Natural killer cell (primary cell): ENCODE data around the gene ADCY5. TPM values are rescaled to one million over a fixed set of nuclear protein-coding genes. Genes with fewer than 3 reads are reported as not detected.

Experiments
- ATAC-seq, 3 donors: fragments of 150-1000 bp in 2 of 3; fragments of 200-7000 bp in 1 of 3; cut with Tn5 transposase; 1 replicate in 1 of 3; 2 replicates in 2 of 3; pipeline ENCODE4 v1.10.0; 2021; ENCODE audit warnings: mild to moderate bottlenecking in 2 of 3, moderate library complexity in 2 of 3
- DNase-seq, 2 donors: peaks; one replicate each; pipeline versions ENCODE4 v3.0.0 to v3.0.0-alpha.2; 2013 to 2021; ENCODE audit warnings: mixed read lengths in 1 of 2
- H3K27ac ChIP-seq: one replicate; pipeline ENCODE4 v1.5.1; 2013; ENCODE audit warnings: mild to moderate bottlenecking, low read length
- H3K27me3 ChIP-seq: one replicate; pipeline ENCODE4 v1.6.1; 2013; ENCODE audit warnings: low read length; ENCODE audit not compliant: control insufficient read depth, insufficient read depth
- H3K36me3 ChIP-seq: one replicate; pipeline ENCODE4 v1.6.1; 2013; ENCODE audit warnings: low read length; ENCODE audit not compliant: control insufficient read depth, insufficient read depth
- H3K4me1 ChIP-seq: one replicate; pipeline ENCODE4 v1.6.1; 2013; ENCODE audit warnings: low read length; ENCODE audit not compliant: control insufficient read depth, insufficient read depth
- H3K4me3 ChIP-seq: one replicate; pipeline ENCODE4 v1.5.1; 2013; ENCODE audit warnings: low read length
- H3K9me3 ChIP-seq: one replicate; pipeline ENCODE4 v1.6.1; 2013; ENCODE audit warnings: low read length; ENCODE audit not compliant: control insufficient read depth, insufficient read depth
- H3K27ac Mint-ChIP-seq, 2 donors: one replicate each; pipeline ENCODE4 v1.8.0; 2022; ENCODE audit warnings: mild to moderate bottlenecking in 2 of 2, mixed read lengths in 2 of 2, moderate library complexity in 1 of 2
- H3K27me3 Mint-ChIP-seq, 2 donors: one replicate each; pipeline ENCODE4 v1.8.0; 2022; ENCODE audit warnings: low read depth in 2 of 2, mixed read lengths in 2 of 2
- H3K36me3 Mint-ChIP-seq: one replicate; pipeline ENCODE4 v1.8.0; 2022; ENCODE audit warnings: mixed read lengths
- H3K4me1 Mint-ChIP-seq, 2 donors: one replicate each; pipeline ENCODE4 v1.8.0; 2022; ENCODE audit warnings: mixed read lengths in 2 of 2
- H3K4me3 Mint-ChIP-seq: one replicate; pipeline ENCODE4 v1.8.0; 2022; ENCODE audit warnings: mild to moderate bottlenecking, moderate library complexity, mixed read lengths
- H3K9me3 Mint-ChIP-seq, 2 donors: one replicate each; pipeline ENCODE4 v1.8.0; 2022; ENCODE audit warnings: mixed read lengths in 2 of 2
- WGBS: methylation state at CpG from one replicate; pipeline ENCODE4 v1.1.7; 2013; ENCODE audit warnings: missing lambda C conversion rate; ENCODE audit not compliant: insufficient coverage; 5-methylcytosine and 5-hydroxymethylcytosine counted together
- intact Hi-C: fragments of 100-400 bp; cut with micrococcal nuclease; formaldehyde crosslinking; loops from one replicate; pipeline ENCODE4 v1.14.2; 2022
- total RNA-seq, 4 donors: library from RNA; stranded (reverse); fragments of 120-200 nt in 1 of 4; gene quantifications; one replicate each; pipeline versions ENCODE4 v1.2.3 to v1.2.4, GENCODE V29; 2013 to 2022
- TF ChIP-seq, protein P1 (sequence below): fragments of 200-600 bp; IDR thresholded peaks from one replicate; pipeline ENCODE4 v1.8.0; 2022; ENCODE audit warnings: antibody characterized with exemption

ADCY5 gene
- total RNA-seq, 3 donors from 2014 or later (not counting 1 experiment from before 2014, with no cell fraction given), result not detected

DNA sequence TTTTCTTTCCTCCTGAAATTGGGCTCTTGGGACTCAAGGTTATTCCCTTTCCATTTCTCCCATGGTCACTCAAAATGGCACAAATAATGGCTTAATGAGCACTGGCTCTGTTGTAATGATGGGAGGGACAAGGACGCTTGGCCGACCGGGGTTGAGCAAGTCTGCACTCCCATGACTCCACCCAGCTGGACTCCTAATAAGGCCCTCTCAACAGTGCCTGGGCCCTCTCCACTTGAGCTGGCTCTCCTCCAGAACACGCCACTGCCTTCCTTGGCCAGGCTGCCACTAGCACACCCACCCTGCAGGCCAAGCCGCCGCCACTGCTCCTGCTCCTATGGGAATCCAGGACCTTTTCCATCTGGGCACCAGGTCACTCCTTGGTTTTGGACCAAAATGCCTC is 42.3 kb downstream of the ADCY5 start:
- H3K27me3 Mint-ChIP-seq, result no peaks in the 10 kb centered on the region
- no peaks in the 10 kb centered on the region for H3K4me1 Mint-ChIP-seq
- Histone ChIP-seq H3K36me3 (no peaks in the 10 kb centered on the region), H3K4me3 (no peak overlapping the region), H3K4me1 (no peaks in the 10 kb centered on the region), H3K9me3 (no peaks in the 10 kb centered on the region), H3K27me3 (no peaks in the 10 kb centered on the region), H3K27ac (no peak overlapping the region)
- TF ChIP-seq, protein P1, sequence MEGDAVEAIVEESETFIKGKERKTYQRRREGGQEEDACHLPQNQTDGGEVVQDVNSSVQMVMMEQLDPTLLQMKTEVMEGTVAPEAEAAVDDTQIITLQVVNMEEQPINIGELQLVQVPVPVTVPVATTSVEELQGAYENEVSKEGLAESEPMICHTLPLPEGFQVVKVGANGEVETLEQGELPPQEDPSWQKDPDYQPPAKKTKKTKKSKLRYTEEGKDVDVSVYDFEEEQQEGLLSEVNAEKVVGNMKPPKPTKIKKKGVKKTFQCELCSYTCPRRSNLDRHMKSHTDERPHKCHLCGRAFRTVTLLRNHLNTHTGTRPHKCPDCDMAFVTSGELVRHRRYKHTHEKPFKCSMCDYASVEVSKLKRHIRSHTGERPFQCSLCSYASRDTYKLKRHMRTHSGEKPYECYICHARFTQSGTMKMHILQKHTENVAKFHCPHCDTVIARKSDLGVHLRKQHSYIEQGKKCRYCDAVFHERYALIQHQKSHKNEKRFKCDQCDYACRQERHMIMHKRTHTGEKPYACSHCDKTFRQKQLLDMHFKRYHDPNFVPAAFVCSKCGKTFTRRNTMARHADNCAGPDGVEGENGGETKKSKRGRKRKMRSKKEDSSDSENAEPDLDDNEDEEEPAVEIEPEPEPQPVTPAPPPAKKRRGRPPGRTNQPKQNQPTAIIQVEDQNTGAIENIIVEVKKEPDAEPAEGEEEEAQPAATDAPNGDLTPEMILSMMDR, result no peak
- H3K4me3 Mint-ChIP-seq, result no peak overlapping the region
- intact Hi-C loops, result no loop called here
- H3K9me3 Mint-ChIP-seq, result no peaks in the 10 kb centered on the region
- WGBS, result 94% methylated on average over 6 of the region's 6 CpGs
- ATAC-seq, result no peak
- H3K36me3 Mint-ChIP-seq, result no peaks in the 10 kb centered on the region
- no peak for DNase-seq
- no peak overlapping the region for H3K27ac Mint-ChIP-seq

DNA sequence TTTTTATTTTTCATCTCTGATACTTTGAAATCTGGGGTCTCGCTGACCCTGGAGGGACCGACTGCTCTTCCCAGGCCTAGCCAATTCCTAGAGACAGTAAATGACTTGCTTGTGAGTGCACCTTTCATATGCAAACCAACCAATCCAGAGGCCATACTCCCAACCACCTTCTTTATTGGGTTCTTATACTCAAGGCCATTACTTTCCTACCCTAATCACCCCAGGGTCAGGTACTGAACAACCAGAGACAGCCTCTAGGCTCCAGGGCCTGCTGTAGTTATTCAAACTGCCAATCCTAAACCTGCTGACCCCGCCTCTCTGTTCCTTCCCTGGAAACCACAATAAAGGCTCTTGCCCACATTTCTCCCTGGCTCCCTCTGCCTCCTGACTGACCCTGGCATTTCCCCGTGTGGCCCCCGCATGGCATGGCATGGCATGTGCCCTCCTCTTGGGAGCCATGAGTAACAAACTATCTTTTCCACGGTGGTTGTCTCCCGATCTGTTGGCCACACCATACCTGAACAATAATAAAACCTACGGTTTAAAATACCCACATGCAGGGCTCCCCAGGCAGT is 42.9 kb downstream of the ADCY5 start:
- Mint-ChIP-seq H3K4me3 (no peak overlapping the region), H3K27me3 (no peaks in the 10 kb centered on the region), H3K36me3 (no peaks in the 10 kb centered on the region), H3K4me1 (no peaks in the 10 kb centered on the region), H3K9me3 (no peaks in the 10 kb centered on the region), H3K27ac (no peak overlapping the region)
- ATAC-seq (no peak), DNase-seq (no peak)
- H3K4me1 ChIP-seq, result no peaks in the 10 kb centered on the region
- intact Hi-C loops, result no loop called here
- no peaks in the 10 kb centered on the region for H3K9me3 ChIP-seq
- H3K27ac ChIP-seq, result no peak overlapping the region
- 91% methylated on average over 6 of the region's 8 CpGs for WGBS
- H3K27me3 ChIP-seq, result no peaks in the 10 kb centered on the region
- no peaks in the 10 kb centered on the region for H3K36me3 ChIP-seq
- no peak overlapping the region for H3K4me3 ChIP-seq
- TF ChIP-seq, protein P1, result no peak

DNA sequence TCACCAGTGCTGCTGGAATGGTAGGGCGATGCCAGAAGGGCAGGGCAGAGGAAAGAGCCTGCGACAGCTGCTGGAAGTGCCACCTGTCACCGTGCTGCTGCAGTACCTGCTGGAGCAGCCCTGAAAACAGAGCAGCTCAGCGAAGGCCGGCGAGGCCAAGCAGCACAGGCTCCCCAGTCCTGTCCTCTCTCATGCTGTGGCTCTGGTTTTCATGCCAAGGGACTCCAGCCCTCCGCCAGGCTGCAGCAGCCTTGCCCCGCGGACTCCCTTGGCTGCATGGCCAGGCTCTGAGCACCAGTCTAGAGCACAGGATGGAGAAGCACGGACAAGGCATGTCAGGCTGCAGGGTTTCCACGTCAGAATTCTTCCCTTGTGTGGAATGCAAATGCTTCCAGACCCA is 43.9 kb downstream of the ADCY5 start:
- Histone ChIP-seq H3K4me3 (no peak overlapping the region), H3K27ac (no peak overlapping the region), H3K4me1 (no peaks in the 10 kb centered on the region), H3K27me3 (no peaks in the 10 kb centered on the region), H3K36me3 (no peaks in the 10 kb centered on the region), H3K9me3 (no peaks in the 10 kb centered on the region)
- H3K4me1 Mint-ChIP-seq, result no peaks in the 10 kb centered on the region
- TF ChIP-seq, protein P1, result no peak
- DNase-seq (no peak), ATAC-seq (no peak)
- H3K27ac Mint-ChIP-seq, result no peak overlapping the region
- H3K36me3 Mint-ChIP-seq, result no peaks in the 10 kb centered on the region
- intact Hi-C loops, result no loop called here
- no peaks in the 10 kb centered on the region for H3K9me3 Mint-ChIP-seq
- no peak overlapping the region for H3K4me3 Mint-ChIP-seq
- WGBS, result 89% methylated on average over 11 of the region's 11 CpGs
- H3K27me3 Mint-ChIP-seq, result no peaks in the 10 kb centered on the region

DNA sequence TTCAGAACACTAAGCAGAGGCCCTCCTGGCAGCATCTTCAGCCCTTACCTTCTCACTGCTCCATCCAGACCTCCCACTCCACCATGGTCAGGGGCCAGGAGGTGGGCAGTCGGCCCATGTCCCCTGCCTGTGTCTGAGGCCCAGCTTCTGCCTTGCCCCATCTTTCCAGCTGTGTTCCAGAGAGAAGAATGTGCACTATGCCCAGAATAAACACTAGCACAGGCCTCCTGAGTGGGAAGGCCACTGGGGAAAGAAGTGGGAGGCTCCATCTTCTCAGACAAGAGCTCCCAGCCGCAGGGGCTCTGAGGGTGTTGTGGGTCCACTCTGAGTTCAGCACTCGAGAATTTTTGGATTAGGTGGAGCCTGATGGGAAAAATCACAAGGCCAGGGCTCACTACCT is 44.5 kb downstream of the ADCY5 start:
- no peak overlapping the region for H3K4me3 Mint-ChIP-seq
- H3K4me1 Mint-ChIP-seq, result no peaks in the 10 kb centered on the region
- no peak overlapping the region for H3K27ac Mint-ChIP-seq
- H3K9me3 Mint-ChIP-seq, result no peaks in the 10 kb centered on the region
- H3K27me3 Mint-ChIP-seq, result no peaks in the 10 kb centered on the region
- no peaks in the 10 kb centered on the region for H3K4me1 ChIP-seq
- H3K36me3 Mint-ChIP-seq, result no peaks in the 10 kb centered on the region
- WGBS, result 75% methylated on average over 3 of the region's 3 CpGs
- intact Hi-C loops, result no loop called here
- H3K27ac ChIP-seq, result no peak overlapping the region
- ATAC-seq (no peak), DNase-seq (no peak)
- H3K9me3 ChIP-seq, result no peaks in the 10 kb centered on the region
- no peaks in the 10 kb centered on the region for H3K27me3 ChIP-seq
- H3K36me3 ChIP-seq, result no peaks in the 10 kb centered on the region
- TF ChIP-seq, protein P1, result no peak
- no peak overlapping the region for H3K4me3 ChIP-seq
